Naive B cell (primary cell): ENCODE results near the gene DIO3. TPM values are rescaled to one million over a fixed set of nuclear protein-coding genes. Genes with fewer than 3 reads are reported as not detected.
"Not testable (repeated sequence)": the region's sequence is repeated elsewhere in the genome, so short reads cannot be mapped to it uniquely, and the experiment has no call there.

Experiments used
- ATAC-seq, 2 donors: fragments of 150-1000 bp; cut with Tn5 transposase; 2 replicates each; pipeline ENCODE4 v1.10.0; 2021; ENCODE audit warnings: low read depth in 2 of 2, mild to moderate bottlenecking in 2 of 2, moderate library complexity in 2 of 2
- DNase-seq: peaks from one replicate; pipeline ENCODE4 v3.0.0; 2022
- H3K27ac Mint-ChIP-seq, 6 donors: one replicate each; pipeline ENCODE4 v1.8.0; 2020 to 2022; ENCODE audit warnings: mild to moderate bottlenecking in 6 of 6, mixed read lengths in 6 of 6, moderate library complexity in 5 of 6, inconsistent platforms in 2 of 6
- H3K27me3 Mint-ChIP-seq, 3 donors: one replicate each; pipeline ENCODE4 v1.8.0; 2021 to 2022; ENCODE audit warnings: mixed read lengths in 3 of 3, mild to moderate bottlenecking in 1 of 3
- H3K36me3 Mint-ChIP-seq, 2 donors: one replicate each; pipeline ENCODE4 v1.8.0; 2020 to 2022; ENCODE audit warnings: mixed read lengths in 2 of 2, inconsistent platforms in 1 of 2, mild to moderate bottlenecking in 1 of 2
- H3K4me1 Mint-ChIP-seq, 3 donors: one replicate each; pipeline ENCODE4 v1.8.0; 2020 to 2022; ENCODE audit warnings: mixed read lengths in 3 of 3, inconsistent platforms in 1 of 3, mild to moderate bottlenecking in 1 of 3, moderate library complexity in 1 of 3
- H3K4me3 Mint-ChIP-seq, 8 donors: one replicate each; pipeline ENCODE4 v1.8.0; 2020 to 2022; ENCODE audit warnings: mild to moderate bottlenecking in 8 of 8, mixed read lengths in 8 of 8, moderate library complexity in 8 of 8, inconsistent platforms in 2 of 8
- H3K9me3 Mint-ChIP-seq, 7 donors: one replicate each; pipeline ENCODE4 v1.8.0; 2020 to 2022; ENCODE audit warnings: mixed read lengths in 7 of 7, mild to moderate bottlenecking in 5 of 7, inconsistent platforms in 2 of 7, moderate library complexity in 1 of 7
- polyA plus RNA-seq, 6 donors: library from polyadenylated mRNA; unstranded; fragments of 300-500 nt; fragmentation: Illumina TruSeq; gene quantifications; one replicate each; pipeline ENCODE4 v1.2.3, GENCODE V29; 2021; ENCODE audit warnings: low read depth in 6 of 6

Gene DIO3
- polyA plus RNA-seq, 6 donors from 2014 or later: not detected

- H3K4me3 Mint-ChIP-seq: no peak overlapping the region
- no peak for DNase-seq
Measured at GRCh38 chr14:101547961-101548669, 13.2 kb upstream of the DIO3 start.

GRCh38 chr14:101548710-101549109, 12.6 kb upstream of the DIO3 start:
- H3K9me3 Mint-ChIP-seq: peaks cover 0 to 13% (median 9%) of the 10 kb centered on the region in 7 donors
- DNase-seq (no peak), ATAC-seq (no peak)
- H3K27ac Mint-ChIP-seq: peak overlapping the region in 1 of 6 donors; percentile 58
- no peak overlapping the region for H3K4me3 Mint-ChIP-seq
- H3K4me1 Mint-ChIP-seq: no peaks in the 10 kb centered on the region
- peaks cover 3 to 36% (median 29%) of the 10 kb centered on the region in 3 donors for H3K27me3 Mint-ChIP-seq
- H3K36me3 Mint-ChIP-seq: peaks cover 0 to 7% of the 10 kb centered on the region in 2 donors

More at GRCh38 chr14:101547961-101548669, 13.2 kb upstream of the DIO3 start:
- H3K27ac Mint-ChIP-seq: peak overlapping the region in 1 of 6 donors; percentile 58
- H3K36me3 Mint-ChIP-seq: peaks cover 0 to 10% of the 10 kb centered on the region in 2 donors
- no peaks in the 10 kb centered on the region for H3K4me1 Mint-ChIP-seq
- peaks cover 3 to 32% (median 23%) of the 10 kb centered on the region in 3 donors for H3K27me3 Mint-ChIP-seq
- no peak for ATAC-seq
- peaks cover 0 to 17% (median 12%) of the 10 kb centered on the region in 7 donors for H3K9me3 Mint-ChIP-seq

DNA sequence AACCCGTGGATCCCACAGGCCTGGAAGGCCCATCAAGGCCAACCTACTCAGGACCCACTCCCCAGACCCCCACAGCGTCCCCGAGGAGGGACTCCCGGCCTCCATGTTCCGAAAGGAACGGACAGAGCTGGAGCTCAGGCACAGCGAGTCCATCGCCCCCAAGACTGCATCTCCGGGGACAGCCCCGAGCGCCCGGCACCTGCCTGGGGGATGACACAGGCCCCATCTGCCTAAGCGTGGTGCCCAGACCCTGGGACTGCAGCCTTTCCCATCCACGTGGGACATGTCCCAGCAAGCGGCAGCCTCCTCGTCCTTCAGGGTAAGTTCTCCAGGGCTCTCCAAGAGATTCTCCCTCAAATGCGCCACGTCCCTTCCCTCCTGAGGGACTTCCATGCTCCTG, 12.1 kb upstream of the DIO3 start:
- Mint-ChIP-seq H3K36me3 (peaks cover 0 to 7% of the 10 kb centered on the region in 2 donors), H3K4me3 (no peak overlapping the region)

DNA sequence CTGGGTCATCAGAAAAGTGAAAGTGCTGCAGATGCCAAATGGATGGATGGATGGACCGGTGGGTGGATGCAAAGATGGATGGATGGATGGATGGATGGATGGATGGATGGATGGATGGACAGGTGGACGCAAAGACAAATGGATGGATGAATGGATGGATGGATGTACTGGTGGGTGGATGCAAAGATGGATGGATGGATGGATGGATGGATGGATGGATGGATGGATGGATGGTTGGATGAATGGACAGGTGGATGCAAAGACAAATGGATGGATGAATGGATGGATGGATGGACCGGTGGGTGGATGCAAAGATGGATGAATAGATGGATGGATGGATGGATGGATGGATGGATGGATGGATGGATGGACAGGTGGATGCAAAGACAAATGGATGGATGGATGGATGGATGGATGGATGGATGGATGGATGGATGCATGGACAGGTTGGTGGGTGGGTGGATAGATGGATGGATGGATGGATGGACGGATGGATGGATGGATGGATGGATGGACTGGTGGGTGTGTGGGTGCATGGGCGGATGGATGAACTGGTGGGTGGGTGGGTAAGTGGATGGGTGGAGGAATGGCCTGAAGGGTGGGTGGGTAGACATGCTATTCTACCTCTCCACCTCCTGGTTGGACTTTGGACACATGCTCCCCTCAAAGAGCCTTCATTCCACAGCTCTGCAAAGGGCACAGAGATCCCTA, 10.9 kb upstream of the DIO3 start:
- peaks cover 7 to 42% (median 41%) of the 10 kb centered on the region in 3 donors for H3K27me3 Mint-ChIP-seq
- H3K27ac Mint-ChIP-seq, DNase-seq, ATAC-seq, H3K4me1 Mint-ChIP-seq, H3K36me3 Mint-ChIP-seq, H3K9me3 Mint-ChIP-seq, H3K4me3 Mint-ChIP-seq: not testable (repeated sequence)

More for the DNA sequence above, 12.1 kb upstream of the DIO3 start:
- peaks cover 3 to 37% (median 34%) of the 10 kb centered on the region in 3 donors for H3K27me3 Mint-ChIP-seq
- ATAC-seq: no peak
- H3K9me3 Mint-ChIP-seq: peaks cover 0 to 9% (median 6%) of the 10 kb centered on the region in 7 donors
- no peak for DNase-seq
- H3K27ac Mint-ChIP-seq: no peak overlapping the region
- no peaks in the 10 kb centered on the region for H3K4me1 Mint-ChIP-seq

GRCh38 chr14:101551729-101552595, 9.3 kb upstream of the DIO3 start:
- Mint-ChIP-seq H3K36me3 (peaks cover 0 to 10% of the 10 kb centered on the region in 2 donors), H3K4me1 (no peaks in the 10 kb centered on the region), H3K27me3 (peaks cover 12 to 54% (median 46%) of the 10 kb centered on the region in 3 donors), H3K4me3 (no peak overlapping the region), H3K9me3 (peaks cover 0 to 6% (median 0%) of the 10 kb centered on the region in 7 donors), H3K27ac (no peak overlapping the region)
- DNase-seq (no peak), ATAC-seq (no peak)

- Mint-ChIP-seq H3K9me3 (peaks cover 0 to 6% (median 0%) of the 10 kb centered on the region in 7 donors), H3K4me1 (no peaks in the 10 kb centered on the region), H3K36me3 (peaks cover 0 to 7% of the 10 kb centered on the region in 2 donors), H3K4me3 (no peak overlapping the region), H3K27me3 (peaks cover 10 to 59% (median 53%) of the 10 kb centered on the region in 3 donors), H3K27ac (no peak overlapping the region)
- ATAC-seq (no peak), DNase-seq (no peak)
Measured at GRCh38 chr14:101552786-101553231, 8.5 kb upstream of the DIO3 start.

GRCh38 chr14:101553393-101553792, 7.9 kb upstream of the DIO3 start:
- Mint-ChIP-seq H3K4me3 (no peak overlapping the region), H3K9me3 (peaks cover 0 to 6% (median 0%) of the 10 kb centered on the region in 7 donors), H3K27me3 (peaks cover 12 to 65% (median 59%) of the 10 kb centered on the region in 3 donors), H3K4me1 (no peaks in the 10 kb centered on the region), H3K36me3 (peaks cover 0 to 7% of the 10 kb centered on the region in 2 donors), H3K27ac (no peak overlapping the region)
- ATAC-seq (no peak), DNase-seq (no peak)

DNA sequence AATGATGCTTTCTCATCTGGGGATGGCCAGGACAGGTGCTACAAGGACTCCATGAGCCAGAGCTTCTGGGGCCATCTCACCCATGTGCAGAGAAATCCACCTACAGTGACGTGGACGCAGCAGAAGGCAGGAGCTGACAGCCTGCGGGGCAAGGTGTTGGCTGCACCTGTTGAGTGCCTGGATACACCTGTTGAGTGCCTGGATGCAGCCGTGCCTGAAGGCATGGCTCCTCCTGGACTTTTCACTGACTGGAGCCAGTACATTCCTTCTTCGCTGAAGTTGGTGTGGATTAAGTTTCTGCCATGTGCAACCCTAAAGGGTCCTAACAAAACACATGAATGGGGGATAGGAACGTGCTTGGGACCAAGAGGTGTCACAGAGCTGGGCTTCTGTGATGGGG, 7.4 kb upstream of the DIO3 start:
- peaks cover 0 to 7% of the 10 kb centered on the region in 2 donors for H3K36me3 Mint-ChIP-seq
- peaks cover 17 to 70% (median 64%) of the 10 kb centered on the region in 3 donors for H3K27me3 Mint-ChIP-seq
- no peak for ATAC-seq
- no peak overlapping the region for H3K4me3 Mint-ChIP-seq
- no peak for DNase-seq
- peaks cover 0 to 6% (median 0%) of the 10 kb centered on the region in 7 donors for H3K9me3 Mint-ChIP-seq
- H3K27ac Mint-ChIP-seq: no peak overlapping the region
- H3K4me1 Mint-ChIP-seq: peaks cover 0 to 3% (median 0%) of the 10 kb centered on the region in 3 donors

DNA sequence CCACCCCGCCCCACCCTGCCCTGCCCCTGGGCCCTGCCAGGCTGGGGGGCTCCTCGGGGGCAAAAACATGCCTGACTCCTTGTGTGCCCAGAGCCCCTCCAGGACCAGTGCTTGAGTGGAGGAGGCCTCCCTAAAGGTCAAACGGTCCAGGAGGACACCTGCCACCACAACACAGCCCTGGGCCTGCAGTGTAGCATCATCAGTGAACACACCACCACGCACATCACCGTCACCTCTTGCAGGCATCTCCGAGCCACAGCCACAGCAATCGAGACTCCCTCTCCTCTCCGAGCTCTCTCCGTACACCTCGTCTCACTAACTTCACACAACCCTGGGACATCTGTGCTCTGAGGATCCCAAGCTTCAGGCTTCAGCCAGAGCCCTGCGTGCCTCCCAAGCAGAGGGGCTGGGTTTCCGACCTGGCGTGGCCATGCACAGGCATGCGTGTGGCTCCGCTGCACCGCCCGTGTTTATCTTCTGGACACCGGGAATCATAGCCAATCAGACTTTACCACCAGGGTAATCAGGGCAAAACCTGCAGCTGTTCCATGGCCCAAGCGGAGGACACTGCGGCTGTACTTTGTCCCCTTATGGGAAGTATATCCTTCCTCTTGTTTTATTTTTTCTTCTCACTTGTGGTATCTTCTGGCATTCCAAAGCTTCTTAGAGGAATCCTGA, 6.2 kb upstream of the DIO3 start:
- no peak for ATAC-seq
- peaks cover 17 to 66% (median 66%) of the 10 kb centered on the region in 3 donors for H3K27me3 Mint-ChIP-seq
- peaks cover 0 to 5% (median 0%) of the 10 kb centered on the region in 3 donors for H3K4me1 Mint-ChIP-seq

GRCh38 chr14:101555669-101556043, 5.6 kb upstream of the DIO3 start:
- not testable (repeated sequence) for ATAC-seq, H3K4me3 Mint-ChIP-seq, H3K4me1 Mint-ChIP-seq, DNase-seq, H3K36me3 Mint-ChIP-seq, H3K9me3 Mint-ChIP-seq, H3K27ac Mint-ChIP-seq
- H3K27me3 Mint-ChIP-seq: peaks cover 17 to 66% (median 61%) of the 10 kb centered on the region in 3 donors

More for the DNA sequence above, 6.2 kb upstream of the DIO3 start:
- Mint-ChIP-seq H3K4me3 (no peak overlapping the region), H3K36me3 (peaks cover 0 to 7% of the 10 kb centered on the region in 2 donors), H3K9me3 (peaks cover 0 to 5% (median 0%) of the 10 kb centered on the region in 7 donors), H3K27ac (peak overlapping the region in 1 of 6 donors; percentile 82)
- DNase-seq: no peak

GRCh38 chr14:101556131-101556530, 5.2 kb upstream of the DIO3 start:
- no peak for DNase-seq
- peaks cover 0 to 5% (median 0%) of the 10 kb centered on the region in 7 donors for H3K9me3 Mint-ChIP-seq
- peaks cover 0 to 5% (median 0%) of the 10 kb centered on the region in 3 donors for H3K4me1 Mint-ChIP-seq
- ATAC-seq: no peak
- no peak overlapping the region for H3K4me3 Mint-ChIP-seq
- H3K27ac Mint-ChIP-seq: no peak overlapping the region
- peaks cover 17 to 66% (median 61%) of the 10 kb centered on the region in 3 donors for H3K27me3 Mint-ChIP-seq
- H3K36me3 Mint-ChIP-seq: peaks cover 0 to 7% of the 10 kb centered on the region in 2 donors

DNA sequence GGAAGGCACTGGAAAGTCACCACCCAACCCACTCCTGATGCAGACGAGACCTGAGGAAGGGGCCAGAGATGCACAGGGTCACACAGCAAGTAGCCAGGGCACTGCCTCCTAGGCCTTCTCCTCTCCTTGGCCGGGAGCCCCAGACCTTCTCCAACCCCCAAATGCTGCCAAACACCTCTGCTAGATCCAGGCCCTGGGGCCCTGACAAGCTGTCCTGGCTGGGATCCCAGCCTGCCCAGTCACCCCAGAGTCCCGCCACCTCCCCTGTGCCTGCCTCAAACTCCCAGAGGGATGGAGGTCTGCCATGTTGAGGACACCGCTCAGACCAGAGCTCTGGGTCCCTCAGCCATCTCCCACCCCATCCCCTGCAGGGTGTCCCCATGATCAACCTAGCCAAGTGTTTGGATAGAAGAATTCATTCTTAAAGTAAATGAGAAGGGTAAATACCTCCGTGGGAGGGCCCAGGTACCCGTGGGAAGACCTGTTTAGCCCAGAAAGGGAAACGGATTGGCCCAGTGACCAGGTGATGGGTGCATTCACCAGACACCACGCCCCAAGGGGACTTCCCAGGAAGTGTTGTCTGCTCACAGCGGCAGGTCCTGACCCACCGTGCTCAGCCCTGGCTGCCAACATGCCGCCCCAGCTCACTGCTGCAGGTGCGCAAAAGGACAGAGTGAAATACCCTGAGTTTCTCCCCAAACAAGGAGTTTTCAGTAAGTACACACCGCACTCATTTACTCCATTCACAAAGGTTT, 4.6 kb upstream of the DIO3 start:
- Mint-ChIP-seq H3K27me3 (peaks cover 17 to 69% (median 59%) of the 10 kb centered on the region in 3 donors), H3K4me1 (peaks cover 0 to 5% (median 4%) of the 10 kb centered on the region in 3 donors), H3K36me3 (peaks cover 0 to 8% of the 10 kb centered on the region in 2 donors), H3K27ac (no peak overlapping the region), H3K9me3 (peaks cover 0 to 5% (median 0%) of the 10 kb centered on the region in 7 donors), H3K4me3 (no peak overlapping the region)
- no peak for ATAC-seq
- DNase-seq: no peak
